NCI-H1105 treated with DMSO at 0.1 percent for 48 hours (cell line): ENCODE data around the gene GBP2.
"Not testable (repeated sequence)": the region's sequence is repeated elsewhere in the genome, so short reads cannot be mapped to it uniquely, and the experiment has no call there.

Experiments
- DNase-seq: peaks from one replicate; lab custom pipeline; 2025; lab: John Stamatoyannopoulos, UW

GBP2 gene

DNA sequence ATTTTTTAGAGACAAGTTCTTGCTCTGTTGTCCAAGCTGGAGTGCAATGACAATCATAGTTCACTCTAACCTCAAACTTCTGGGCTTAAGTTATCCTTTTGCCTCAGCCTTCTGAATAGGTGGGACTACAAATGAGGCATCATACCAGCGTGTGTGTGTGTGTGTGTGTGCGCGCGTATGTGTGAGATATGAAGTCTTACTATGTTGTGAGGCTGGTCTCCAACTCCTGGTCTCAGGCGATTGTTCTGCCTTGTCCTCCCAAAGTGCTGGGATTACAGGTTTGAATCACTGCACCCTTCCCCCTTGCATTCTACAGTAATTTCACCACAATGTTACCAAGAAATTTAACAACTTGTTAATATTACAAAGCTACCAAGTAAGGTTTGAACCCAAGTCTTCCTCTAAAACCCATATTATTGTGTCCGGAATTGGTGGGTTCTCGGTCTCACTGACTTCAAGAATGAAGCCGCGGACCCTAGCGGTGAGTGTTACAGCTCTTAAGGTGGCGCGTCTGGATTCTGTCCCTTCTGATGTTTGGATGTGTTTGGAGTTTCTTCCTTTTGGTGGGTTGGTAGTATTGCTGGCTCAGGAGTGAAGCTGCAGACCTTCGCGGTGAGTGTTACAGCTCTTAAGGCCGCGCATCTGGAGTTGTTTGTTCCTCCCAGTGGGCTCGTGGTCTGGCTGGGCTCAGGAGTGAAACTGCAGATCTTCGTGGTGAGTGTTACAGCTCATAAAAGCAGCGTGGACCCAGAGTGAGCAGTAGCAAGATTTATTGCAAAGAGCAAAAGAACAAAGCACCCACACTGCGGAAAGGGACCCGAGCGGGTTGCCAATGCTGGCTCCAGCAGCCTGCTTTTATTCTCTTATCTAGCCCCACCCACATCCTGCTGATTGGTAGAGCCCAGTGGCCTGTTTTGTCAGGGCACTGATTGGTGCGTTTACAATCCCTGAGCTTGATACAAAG, 970 bp upstream of the GBP2 start:
- not testable (repeated sequence) for DNase-seq

DNA sequence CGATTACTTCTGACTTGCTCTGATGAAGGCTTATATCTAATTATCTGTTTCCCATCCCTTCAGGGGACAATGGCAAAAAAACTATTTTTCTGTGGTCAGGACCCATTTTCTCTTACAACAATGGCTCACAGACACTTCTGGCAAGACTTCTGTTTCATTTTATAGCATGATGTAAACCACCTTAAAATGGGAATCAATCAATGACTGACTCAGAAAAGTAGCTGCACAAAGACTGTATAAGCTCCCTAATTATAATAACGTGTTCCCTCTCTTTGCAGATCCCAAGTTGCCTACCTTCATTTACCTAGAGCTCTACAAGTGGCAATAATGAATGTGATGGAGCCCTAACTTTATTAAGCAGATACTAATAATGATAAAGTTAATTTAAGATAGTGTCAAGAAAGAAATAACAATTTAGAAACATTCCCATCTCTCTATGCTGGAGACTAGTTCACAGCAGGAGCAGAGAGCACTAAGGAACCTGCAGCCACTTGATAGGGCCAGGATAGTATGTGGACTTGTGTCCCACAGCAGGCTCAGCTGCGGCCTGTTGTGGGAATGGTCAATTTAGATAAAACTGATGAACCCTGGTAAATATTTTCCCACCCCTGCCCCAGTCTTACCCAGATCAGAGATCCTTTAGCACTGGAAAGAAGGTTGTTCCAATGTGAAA, 538 bp downstream of the GBP2 start:
- DNase-seq: no peak

DNA sequence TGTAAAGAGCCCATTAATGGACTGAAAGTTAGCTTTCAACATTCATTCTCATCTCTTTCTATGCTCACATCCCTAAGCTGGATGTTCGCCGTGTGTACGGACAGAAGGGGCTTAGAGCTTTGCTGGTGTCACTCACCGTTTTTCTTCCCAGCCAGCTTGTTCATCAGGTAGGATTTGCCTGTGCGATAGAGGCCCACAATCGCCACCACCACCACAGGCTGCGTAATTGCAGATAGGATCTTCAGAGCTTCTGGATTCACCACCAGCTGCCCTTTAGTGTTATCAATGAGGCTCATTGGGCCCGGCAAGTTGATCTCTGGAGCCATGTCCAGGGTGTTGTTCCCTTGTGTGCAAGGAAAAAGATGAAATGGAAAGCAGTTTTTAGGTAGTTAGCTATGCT, 4.3 kb downstream of the GBP2 start:
- DNase-seq: no peak

DNA sequence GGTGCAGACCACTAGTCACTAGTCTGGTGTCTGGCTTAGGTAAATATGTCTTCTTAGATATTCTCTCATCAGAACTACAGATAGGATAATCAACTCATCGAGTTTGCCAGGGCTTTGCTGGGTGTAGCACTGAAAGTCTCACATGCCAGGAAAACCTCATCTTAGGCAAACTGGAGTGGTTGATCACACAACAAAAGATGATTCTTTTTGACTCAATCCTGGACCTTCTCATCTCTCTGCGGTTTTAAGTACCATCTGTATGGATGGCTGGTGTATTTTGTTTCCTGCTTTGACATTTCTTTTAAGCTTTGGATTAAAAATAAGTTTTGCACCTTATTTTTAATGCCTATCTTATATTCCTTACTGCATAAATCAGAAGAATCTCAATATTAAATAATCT, 11.3 kb downstream of the GBP2 start:
- no peak for DNase-seq

DNA sequence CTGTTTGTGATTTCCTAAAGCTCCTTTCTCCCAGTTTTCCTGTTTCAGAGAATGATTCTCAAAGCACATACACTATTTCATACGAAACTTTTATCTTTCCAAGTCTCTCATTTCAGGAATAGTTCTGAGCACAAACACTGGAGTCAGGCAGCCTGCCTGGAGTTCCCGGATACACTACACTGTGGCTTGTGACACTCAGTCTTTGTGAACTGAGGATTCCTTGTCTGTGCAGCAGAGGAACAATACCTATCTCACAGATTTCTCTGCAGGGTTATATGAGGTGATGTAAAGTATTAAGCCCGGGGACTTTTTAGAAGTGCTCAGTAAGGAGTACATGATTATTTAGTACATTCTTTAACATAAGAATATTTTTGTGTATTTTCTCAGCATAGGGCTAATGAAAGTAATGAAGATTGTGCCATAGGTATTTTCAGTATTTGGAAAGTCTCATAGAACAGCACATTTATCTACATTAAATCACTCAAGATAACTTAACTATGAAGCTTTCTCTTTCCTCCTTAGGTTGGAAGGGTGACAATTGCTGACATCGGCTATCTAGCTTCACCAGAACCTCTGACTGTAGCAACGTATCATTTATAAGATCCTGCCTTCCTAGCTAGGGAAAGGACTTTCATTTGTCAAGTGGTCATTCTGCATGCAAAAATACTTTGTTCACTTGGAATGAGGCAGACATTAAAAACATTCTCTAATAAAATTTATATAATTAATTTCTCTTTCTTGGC, 12.9 kb downstream of the GBP2 start:
- DNase-seq: no peak

DNA sequence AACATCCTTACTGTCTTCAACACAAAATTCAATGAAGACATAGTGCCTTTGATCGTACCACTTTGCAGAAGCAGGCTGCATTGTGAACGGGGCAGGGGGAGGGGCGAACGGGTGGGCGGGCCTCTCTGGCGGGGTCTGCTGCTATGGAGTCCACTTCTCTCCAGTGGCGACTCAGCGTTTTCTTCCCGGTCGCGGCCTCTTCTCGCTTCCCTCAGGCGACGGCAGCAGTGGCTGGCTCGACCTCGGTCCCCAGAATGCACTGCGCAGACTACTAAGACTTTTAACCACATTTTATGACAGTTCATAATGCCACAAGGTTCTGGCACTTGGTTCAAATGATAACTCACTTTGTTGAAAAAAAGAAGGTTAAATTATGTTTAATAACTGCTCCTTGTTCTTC, 21.2 kb downstream of the GBP2 start:
- DNase-seq: no peak

DNA sequence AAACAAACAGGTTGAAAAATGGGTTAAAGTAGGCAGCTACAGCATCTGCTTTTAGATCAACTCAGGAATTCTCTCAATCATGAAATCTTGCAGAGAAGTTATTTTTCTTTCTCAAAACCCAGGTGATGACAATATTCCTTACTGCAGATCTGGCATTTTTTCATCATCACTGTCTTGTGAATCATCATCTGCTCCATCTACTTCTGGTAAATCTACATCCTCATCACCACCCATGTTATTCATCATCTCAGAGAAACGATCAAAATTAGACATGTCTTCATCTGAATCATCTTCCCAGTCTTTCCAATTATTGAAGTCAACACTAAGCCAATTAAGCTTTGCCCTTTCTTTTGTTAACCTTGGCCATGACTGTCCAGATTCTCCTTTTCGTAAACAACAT, 21.8 kb downstream of the GBP2 start:
- DNase-seq: no peak

DNA sequence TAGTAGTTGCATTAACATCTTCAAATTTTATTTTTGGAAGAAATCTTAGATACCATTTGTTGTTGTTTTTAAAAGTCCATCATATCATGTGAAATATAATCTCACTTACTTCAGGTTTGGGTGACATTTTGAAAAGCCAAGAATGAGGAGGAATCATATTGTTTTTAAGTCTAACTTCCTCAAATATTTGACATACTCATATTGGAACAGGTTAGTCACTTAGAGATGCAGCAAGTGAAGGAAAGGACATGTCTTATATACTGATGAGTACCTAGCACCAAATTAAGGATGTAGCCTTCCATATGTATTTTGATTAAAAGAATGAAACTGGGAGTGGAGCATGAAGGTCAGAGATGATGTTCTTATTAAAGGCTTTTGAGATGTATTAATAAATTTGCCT, 23.9 kb downstream of the GBP2 start:
- DNase-seq: no peak

DNA sequence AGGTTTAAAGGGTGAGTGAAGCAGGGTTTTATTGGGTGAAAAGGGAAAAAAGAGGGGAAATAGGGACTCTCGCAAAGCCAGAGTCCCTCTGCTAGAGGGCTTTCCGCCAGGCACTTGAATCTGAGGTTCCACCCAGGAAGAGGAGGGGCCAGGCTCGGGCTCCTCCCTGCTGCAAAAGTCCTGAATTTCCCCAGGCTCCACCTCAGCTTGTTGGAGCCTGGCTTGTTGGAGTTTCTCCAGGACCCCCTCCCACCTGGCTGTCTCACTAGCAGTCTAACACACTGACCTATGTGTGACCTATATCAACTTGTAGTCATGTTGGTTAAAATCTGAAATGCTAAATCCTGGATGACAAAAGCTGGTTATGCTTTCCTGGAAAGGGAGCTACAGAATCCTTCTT, 25.5 kb downstream of the GBP2 start:
- no peak for DNase-seq

DNA sequence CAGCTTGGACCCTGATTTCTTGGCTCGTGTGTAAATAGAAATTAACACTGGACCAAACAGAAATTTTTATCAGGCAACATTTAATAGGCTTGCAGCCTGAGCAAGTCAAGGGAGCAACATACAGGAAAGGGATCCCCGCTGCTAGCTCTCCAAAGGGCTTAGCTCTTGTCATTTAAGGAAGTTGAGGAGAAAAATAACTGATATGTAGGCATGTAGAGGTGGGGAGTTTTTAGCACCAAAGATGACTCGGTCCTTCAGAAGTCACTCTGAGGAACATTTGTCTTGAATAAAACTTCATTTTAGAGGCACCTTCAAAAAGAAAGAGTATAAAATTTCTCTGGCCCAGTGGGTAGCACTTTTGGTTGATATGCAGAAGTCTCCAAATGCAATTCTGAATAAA, 27.1 kb downstream of the GBP2 start:
- no peak for DNase-seq

DNA sequence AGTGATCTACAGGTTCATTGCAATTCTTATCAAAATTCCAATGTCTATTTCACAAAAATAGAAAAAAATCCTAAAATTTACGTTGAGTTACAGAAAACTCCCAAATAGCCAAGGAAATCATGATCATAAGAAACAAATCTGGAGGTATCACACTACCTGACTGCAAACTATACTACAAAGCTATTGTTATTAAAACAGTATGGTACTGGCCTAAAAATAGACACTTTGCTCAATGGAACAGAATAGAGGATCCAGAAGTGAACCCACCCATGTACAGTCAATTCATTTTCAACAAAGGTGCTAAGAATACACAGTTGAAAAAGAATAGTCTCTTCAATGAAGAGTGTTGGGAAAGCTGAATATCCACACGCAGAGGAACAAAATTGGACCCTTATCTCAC, 30.2 kb downstream of the GBP2 start:
- no peak for DNase-seq

DNA sequence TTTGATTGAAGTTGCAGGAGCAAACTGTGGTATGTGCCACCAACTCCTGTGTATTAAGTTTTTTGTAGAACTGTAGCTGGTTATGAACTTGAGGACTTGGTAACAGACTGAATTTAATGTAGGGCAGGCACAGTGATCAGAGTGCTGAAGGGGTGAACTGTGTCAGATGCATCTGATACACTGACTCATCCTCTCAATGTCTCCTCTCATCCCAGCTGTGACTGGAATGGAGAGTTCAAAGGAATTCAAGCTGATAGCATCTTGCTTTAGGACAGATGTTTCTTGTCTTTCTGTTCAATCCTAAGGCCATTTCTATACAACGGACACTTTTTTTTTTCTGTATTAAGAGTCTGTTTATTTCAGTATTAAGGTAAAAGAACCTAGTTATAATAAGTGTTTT, 36.0 kb downstream of the GBP2 start:
- DNase-seq: no peak

DNA sequence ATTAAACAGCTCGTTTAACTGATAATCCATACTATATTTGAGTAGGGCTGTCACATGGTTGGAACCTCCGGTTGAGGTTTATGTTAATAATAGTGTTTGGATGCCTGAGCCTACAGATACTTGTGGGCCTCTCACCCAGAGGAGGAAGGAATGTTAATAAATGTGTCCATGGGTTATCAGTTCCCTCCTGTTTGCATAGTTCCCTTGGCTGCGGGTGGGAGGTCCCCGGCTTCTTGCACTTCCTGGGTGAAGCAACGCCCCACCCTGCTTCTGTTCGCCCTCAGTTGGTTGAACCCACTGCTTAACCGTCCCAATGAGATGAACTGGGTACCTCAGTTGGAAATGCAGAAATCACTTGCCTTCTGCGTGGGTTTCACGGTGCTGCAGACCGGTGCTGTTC, 37.3 kb downstream of the GBP2 start:
- no peak for DNase-seq

DNA sequence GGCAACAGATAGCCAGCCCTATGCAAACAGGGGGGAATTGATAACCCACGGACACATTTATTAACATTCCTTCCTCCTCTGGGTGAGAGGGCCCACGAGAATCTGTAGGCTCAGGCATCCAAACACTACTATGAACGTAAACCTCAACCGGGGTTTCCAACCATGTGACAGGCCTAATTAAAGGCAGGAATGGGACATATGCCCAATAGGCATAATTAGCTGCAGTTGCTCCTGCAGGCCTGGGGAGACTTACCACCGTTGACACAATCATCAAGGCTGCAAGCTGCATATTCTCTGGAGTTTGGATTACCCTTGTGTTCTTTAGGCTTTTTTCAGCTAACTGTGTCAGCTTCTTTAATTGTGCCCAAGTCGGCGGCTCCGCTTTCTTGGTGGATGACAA, 38.7 kb downstream of the GBP2 start:
- DNase-seq: no peak

DNA sequence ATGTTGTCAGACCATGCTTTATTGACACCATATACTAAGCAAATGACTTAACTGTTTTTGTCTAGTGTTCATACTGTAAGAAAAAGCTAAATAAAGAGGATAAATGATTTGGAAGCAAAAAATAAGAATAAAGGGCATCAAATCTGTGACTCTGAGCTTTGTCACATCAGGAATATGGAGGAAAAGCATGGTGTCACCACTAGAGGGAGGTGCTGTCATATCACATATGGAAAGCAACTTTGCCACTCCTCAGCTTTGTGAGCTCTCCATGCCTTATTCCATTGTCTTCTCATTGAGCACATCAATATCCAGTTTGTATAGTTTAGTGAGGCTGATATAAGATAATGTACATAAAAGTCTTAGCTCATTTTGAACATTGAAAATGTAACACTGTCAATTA, 40.1 kb downstream of the GBP2 start:
- DNase-seq: no peak

DNA sequence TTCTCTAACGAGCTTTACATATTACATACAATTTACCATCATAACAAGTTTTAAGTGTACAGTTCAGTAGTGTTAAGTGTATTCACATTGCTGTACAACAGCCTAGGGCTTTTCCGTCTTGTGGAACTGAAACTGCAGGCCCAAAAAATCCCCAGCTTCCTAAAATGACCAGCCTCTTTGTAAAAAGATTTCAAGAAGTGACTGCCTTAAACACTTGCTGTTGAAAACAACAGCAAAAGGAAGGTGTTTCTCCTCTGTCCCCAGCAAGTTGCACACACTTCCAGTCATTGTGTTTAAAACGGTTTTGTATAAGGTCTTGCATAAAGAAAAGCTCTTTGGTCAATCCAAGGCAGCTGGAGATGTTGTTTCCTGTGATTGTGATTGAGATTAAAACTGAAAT, 44.9 kb downstream of the GBP2 start:
- DNase-seq: no peak

DNA sequence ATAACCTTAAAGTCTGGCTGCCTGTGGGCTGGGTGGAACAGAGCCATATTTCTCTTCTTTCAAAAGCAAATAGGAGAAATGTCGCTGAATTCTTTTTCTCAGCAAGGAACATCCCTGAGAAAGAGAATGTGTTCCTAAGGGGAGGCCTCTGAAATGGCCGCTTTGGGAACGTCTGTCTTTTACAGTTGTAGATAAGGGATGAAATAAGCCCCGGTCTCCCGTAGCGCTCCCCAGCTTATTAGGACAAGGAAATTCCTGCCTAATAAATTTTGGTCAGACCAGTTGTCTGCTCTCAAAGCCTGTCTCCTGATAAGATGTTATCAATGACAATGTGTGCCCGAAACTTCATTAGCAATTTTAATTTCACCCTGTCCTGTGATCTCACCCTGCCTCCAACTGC, 45.8 kb downstream of the GBP2 start:
- DNase-seq: not testable (repeated sequence)

DNA sequence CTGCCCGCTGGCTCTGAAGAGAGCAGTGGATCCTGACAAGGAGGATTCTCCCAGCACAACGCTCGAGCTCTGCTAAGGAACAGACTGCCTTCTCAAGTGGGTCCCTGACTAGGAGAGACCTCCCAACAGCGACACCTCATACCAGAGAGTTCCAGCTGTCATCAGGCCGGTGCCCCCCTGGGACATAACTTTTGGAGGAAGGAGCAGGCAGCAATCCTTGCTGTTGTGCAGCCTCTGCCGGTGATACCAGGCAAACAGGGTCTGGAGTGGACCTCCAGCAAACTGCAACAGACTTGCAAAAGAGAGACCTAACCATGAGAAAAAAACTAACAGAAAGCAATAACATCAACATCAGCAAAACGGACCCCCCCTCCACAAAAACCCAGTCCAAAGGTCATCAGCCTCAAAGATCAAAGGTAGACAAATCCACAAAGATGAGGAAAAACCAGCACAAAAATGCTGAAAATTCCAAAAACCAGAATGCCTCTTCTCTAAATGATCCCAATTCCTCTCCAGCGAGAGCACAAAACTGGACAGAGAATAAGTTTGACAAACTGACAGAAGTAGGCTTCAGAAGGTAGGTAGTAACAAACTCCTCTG, 53.3 kb downstream of the GBP2 start:
- not testable (repeated sequence) for DNase-seq

DNA sequence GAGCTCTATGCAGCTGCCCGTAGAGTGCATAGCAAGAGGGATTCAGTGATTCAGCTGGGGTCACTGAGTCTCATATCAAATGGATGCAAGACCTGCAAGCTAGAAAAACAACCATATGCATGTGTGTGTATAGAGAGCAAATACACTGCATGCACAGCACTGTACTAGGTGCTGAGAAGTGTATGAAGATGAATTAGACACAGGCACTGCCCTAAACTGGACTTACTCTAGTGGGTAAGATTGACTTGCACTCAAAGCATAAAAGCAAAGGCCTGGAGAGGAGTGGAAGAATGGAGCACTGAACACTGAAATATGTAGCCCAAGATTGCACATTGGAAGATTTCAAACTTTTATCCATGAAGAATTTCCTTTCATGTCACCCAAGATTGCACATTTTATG, 55.4 kb downstream of the GBP2 start:
- no peak for DNase-seq

DNA sequence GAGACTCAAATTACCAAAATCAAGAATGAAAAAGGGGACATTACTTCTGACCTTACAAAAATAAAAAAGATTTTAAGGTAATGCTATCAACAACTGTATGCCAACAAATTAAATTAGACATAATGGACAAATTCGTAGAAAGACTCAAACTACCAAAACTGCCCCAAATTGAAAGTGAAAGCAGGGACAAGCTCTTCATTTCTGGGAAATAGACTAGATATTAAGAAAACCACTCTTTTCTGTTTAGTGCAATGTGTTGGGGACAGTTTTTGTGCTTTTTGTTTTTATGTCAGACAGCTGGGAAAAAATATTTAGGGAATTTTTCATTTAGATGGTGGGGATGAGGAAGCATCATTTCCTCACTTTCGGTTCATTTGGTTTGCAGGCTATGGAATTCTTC, 56.0 kb downstream of the GBP2 start:
- no peak for DNase-seq

DNA sequence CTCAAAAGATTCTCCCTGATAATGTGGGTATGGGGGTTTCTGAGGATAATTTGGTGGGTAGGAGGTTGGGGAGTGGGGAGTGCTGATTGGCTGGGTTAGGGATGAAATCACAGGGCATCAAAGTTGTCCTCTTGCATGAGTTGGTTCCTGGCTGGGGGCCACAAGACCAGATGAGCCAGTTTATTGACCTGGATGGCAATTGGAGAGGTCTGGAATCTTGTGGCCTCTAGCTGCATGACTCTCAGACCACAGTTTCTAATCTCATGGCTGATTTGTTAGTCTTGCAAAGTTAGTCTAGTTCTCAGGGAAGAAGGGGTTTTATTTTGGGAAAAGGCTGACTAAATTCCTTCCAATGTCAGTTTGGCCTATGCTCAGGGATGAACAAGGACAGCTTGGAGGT, 57.6 kb downstream of the GBP2 start:
- no peak for DNase-seq

DNA sequence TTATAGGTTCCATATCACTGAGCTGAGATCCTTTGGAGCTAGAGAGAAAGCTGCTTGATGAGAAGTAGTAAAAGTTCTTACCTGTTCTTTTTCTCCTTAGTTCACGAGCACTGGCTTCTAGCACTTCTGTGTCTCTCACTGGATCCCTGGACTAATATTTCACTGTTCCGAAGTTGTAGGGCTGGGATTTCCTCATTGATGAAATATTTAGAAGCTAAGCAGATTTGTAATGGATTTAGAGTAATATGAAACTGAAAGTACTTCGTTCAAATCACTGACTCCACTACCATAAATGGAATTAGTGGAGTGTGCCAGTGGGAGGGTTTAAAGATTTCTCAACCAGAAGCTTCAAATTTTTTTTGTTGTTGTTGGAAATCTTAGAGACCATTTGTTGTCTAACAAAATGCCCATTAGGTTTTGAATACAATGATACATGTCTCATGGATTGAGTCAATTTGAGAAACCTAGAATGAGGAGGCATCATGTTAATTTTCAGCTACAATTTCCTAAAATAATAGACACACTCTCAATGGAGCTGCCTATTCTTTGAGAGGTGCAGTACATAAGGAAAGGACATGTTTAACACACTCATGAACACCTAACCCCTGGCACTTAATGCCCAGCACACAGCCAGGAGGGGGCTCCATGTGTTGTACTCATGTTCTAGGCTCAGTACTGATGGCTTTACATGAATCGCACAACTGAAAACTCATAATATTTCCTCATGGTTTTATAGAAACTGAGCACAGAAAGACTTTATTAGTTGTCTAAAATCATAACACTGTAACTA, 60.6 kb downstream of the GBP2 start, which contains the start of gene GBP1:
Gene GBP1, minus strand, starts transcription at position 130 of the 790 bp plus-strand sequence. CDS start 1,974 bp downstream, outside the sequence.
- DNase-seq: no peak
